AG04450 (cell line): ENCODE data around the gene NT5E. TPM values are rescaled to one million over a fixed set of nuclear protein-coding genes. Genes with fewer than 3 reads are reported as not detected.
A peak's percentile ranks its signal among the peaks of the same experiment; 100 is the strongest.

Experiments used
- CTCF ChIA-PET: fragments of 300-600, 350-600 bp; formaldehyde crosslinking; extraction: SDS; loops from one replicate; lab custom pipeline; 2022; ENCODE audit warnings: antibody characterized with exemption, inconsistent platforms; lab: Charles Lee
- POLR2A ChIA-PET: fragments of 350-600 bp; formaldehyde crosslinking; extraction: SDS; loops from one replicate; lab custom pipeline; 2021; ENCODE audit warnings: antibody characterized with exemption, inconsistent platforms; lab: Yijun Ruan, JAX
- DNase-seq: peaks from one replicate; pipeline ENCODE4 v3.0.0-alpha.2; 2011; ENCODE audit warnings: low read depth, low spot score
- H3K27ac ChIP-seq: one replicate; pipeline ENCODE4 v1.5.1; 2012; ENCODE audit warnings: low read depth, low read length, control low read depth
- H3K27me3 ChIP-seq: one replicate; pipeline ENCODE4 v1.6.0; 2012; ENCODE audit warnings: low read length; ENCODE audit not compliant: control insufficient read depth, insufficient read depth
- H3K4me3 ChIP-seq: 2 replicates; pipeline ENCODE4 v1.5.1; 2011; ENCODE audit warnings: mild to moderate bottlenecking, low read depth, low read length, control low read depth
- H3K9me3 ChIP-seq: 2 replicates; pipeline ENCODE4 v1.5.1; 2012; ENCODE audit warnings: low read length; ENCODE audit not compliant: control insufficient read depth, insufficient read depth
- polyA plus RNA-seq: library from polyadenylated mRNA; depleted of rRNA; stranded (reverse); fragments of >200 nt; gene quantifications from 2 replicates; pipeline ENCODE4 v1.2.3, GENCODE V29; 2011
- TF ChIP-seq, protein P1 (sequence below): IDR thresholded peaks from 2 replicates; pipeline ENCODE4 v1.5.1; 2011; ENCODE audit warnings: low read depth, low read length, control low read depth, inconsistent platforms

Gene NT5E
- polyA plus RNA-seq, 1 experiment = 164 TPM

DNA sequence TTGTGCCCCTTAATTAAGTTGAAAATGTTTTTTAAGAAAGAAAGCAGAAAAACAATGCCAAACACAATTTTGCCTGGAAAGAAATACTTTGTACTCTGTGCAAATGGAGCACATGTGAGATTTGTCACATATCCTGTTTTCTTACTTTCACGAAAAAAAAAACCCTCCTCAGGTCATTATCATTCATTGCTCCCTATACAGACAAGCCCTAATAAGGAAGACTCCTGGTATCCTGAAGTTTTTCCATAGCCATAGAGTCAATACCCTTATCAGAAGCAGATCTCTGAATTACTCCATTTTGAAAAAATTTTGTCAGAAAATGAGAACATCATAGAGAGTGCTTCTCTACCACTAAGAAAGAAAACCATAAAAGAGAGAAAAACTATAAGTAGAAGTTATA is 14.0 kb upstream of the NT5E start:
- no peaks in the 10 kb centered on the region for H3K9me3 ChIP-seq

GRCh38 chr6:85436411-85436810 is 13.5 kb upstream of the NT5E start:
- H3K4me3 ChIP-seq = no peak overlapping the region
- H3K27ac ChIP-seq = no peak overlapping the region
- POLR2A ChIA-PET = no interaction called here
- TF ChIP-seq, protein P1, sequence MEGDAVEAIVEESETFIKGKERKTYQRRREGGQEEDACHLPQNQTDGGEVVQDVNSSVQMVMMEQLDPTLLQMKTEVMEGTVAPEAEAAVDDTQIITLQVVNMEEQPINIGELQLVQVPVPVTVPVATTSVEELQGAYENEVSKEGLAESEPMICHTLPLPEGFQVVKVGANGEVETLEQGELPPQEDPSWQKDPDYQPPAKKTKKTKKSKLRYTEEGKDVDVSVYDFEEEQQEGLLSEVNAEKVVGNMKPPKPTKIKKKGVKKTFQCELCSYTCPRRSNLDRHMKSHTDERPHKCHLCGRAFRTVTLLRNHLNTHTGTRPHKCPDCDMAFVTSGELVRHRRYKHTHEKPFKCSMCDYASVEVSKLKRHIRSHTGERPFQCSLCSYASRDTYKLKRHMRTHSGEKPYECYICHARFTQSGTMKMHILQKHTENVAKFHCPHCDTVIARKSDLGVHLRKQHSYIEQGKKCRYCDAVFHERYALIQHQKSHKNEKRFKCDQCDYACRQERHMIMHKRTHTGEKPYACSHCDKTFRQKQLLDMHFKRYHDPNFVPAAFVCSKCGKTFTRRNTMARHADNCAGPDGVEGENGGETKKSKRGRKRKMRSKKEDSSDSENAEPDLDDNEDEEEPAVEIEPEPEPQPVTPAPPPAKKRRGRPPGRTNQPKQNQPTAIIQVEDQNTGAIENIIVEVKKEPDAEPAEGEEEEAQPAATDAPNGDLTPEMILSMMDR = no peak
- no peak for DNase-seq
- CTCF ChIA-PET = no interaction called here
- no peaks in the 10 kb centered on the region for H3K9me3 ChIP-seq
- H3K27me3 ChIP-seq = no peaks in the 10 kb centered on the region

More for the DNA sequence above, 14.0 kb upstream of the NT5E start:
- ChIA-PET CTCF (no interaction called here), POLR2A (no interaction called here)
- TF ChIP-seq, protein P1 = no peak
- no peak for DNase-seq
- Histone ChIP-seq H3K27ac (no peak overlapping the region), H3K4me3 (no peak overlapping the region), H3K27me3 (no peaks in the 10 kb centered on the region)

- H3K9me3 ChIP-seq = no peaks in the 10 kb centered on the region
- ChIA-PET POLR2A (no interaction called here), CTCF (no interaction called here)
- H3K27ac ChIP-seq = no peak overlapping the region
- no peak for DNase-seq
- H3K27me3 ChIP-seq = no peaks in the 10 kb centered on the region
- TF ChIP-seq, protein P1 = no peak
- no peak overlapping the region for H3K4me3 ChIP-seq
These were observed 12.9 kb upstream of the NT5E start for GRCh38 chr6:85436939-85437495.

DNA sequence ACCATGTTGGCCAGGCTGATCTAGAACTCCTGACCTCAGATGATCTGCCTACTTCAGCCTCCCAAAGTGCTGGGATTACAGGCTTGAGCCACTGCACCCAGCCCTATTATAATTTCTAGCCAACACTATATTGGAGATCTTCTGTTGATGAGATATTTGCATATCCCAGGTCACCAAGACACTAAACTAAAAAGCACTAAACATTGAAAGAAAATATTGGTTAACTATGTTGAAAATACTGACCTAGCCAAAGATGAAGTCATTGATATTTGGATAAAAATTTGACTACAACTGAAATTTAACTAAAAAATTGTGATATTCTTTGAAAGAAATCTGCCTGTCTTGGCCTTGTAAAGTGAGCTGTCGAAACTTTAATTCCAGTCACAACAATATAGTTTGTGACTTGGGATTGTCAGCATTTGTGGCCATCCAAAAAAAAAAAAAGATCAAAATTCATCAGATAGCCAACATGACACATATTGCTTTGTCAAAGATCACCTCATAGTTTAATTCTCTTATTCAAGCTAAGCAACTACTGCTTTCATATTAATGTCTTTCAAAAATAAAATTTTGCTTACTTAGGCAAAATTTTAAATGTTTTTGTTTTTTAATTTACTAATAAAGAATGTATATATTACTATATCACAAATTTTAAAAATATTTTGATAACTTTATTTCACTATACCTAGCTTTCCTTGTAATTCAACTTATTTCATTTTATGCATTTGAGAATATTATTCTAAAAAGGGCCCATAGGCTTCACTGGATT is 6.3 kb upstream of the NT5E start:
- no peak overlapping the region for H3K4me3 ChIP-seq
- POLR2A ChIA-PET = interaction anchor here (2.0 kb wide), 1 partner anchor 82 kb away, joined by 5 read pairs; no protein-coding TSS in a partner anchor
- DNase-seq = no peak
- H3K27ac ChIP-seq = no peak overlapping the region
- no peaks in the 10 kb centered on the region for H3K27me3 ChIP-seq
- peaks cover 5% of the 10 kb centered on the region; the same call in 1 of the 2 replicates for H3K9me3 ChIP-seq
- TF ChIP-seq, protein P1 = no peak
- CTCF ChIA-PET = interaction anchor here (0.8 to 1.1 kb wide), 3 partner anchors 39 to 40 kb away, joined by 3 read pairs; no protein-coding TSS in a partner anchor

GRCh38 chr6:85449388-85449817 is 480 bp upstream of the NT5E start:
- ChIA-PET CTCF (interaction anchor here (1.1 to 5.2 kb wide), 8 partner anchors 14 to 144 kb away, joined by 4 to 58 read pairs (median 6); no protein-coding TSS in a partner anchor), POLR2A (interaction anchor here (0.6 to 3.6 kb wide), 13 partner anchors 9 to 229 kb away, joined by 3 to 44 read pairs (median 10); partner anchors contain the start of gene SYNCRIP)
- TF ChIP-seq, protein P1 = no peak
- peak; percentile 45 for DNase-seq
- no peaks in the 10 kb centered on the region; the same call in 1 of the 2 replicates for H3K9me3 ChIP-seq
- peak overlapping the region; percentile 87 for H3K4me3 ChIP-seq
- H3K27me3 ChIP-seq = no peaks in the 10 kb centered on the region
- peak overlapping the region; percentile 76 for H3K27ac ChIP-seq
